Stimulated activated CD4-positive, alpha-beta T cell treated with anti-CD3 and anti-CD28 coated beads, Interleukin-15, amount 100 ng/mL, for 1 hour (primary cell): ENCODE measurements around the gene BRD2.
A peak's percentile ranks its signal among the peaks of the same experiment; 100 is the strongest.
"Not testable (repeated sequence)": the region's sequence is repeated elsewhere in the genome, so short reads cannot be mapped to it uniquely, and the experiment has no call there.

Experiments used
- DNase-seq, 2 donors: peaks; one replicate each; pipeline ENCODE4 v3.0.0-alpha.2; 2020; ENCODE audit warnings: low read depth in 1 of 2, low spot score in 1 of 2

The BRD2 gene

DNA sequence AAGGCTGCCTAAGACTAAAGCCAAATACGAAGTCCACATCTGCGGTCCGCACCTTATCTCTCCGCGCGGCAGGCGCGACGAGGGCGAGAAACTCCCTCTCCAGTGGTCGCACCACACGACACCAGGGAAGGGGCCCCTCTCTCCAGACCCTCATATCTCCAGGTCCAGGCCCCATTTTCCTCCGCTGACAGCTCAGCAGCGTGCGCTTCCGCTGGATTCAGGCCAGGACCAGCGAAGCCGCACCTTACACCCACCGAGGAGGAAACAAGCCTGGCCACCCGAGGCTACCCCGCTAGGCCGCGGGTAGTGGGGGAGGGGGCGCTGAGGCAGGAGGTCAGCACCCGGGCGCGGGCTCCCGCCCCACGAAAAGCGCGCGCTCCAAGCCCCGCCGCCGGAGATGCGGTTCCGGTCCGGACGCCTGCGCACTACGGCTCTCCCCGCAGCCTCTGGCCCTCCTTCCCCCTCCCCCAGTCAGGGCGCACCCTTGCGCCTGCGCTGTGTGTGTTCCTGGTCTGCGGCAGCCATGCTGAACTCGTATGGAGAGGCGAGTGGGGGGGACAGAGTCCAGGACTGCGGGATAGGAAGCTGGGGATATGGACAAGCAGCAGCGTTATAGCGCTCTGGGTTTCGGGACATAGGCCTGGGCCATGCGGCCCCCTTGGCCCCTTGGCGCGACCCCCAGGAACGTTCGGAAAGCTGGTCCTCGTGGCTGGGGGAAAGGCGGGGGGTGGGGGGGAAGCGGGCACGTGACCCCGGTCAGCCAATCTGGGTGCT is at the start of gene BRD2:
BRD2 (plus strand) TSS at position 502 of the 774 bp plus-strand sequence. CDS start 4,305 bp downstream, outside the sequence.
- DNase-seq, result peak; percentile 88 to 93

- DNase-seq, result no peak
Measured at GRCh38 chr6:32920715-32921114, 47.7 kb upstream of the BRD2 start.

DNA sequence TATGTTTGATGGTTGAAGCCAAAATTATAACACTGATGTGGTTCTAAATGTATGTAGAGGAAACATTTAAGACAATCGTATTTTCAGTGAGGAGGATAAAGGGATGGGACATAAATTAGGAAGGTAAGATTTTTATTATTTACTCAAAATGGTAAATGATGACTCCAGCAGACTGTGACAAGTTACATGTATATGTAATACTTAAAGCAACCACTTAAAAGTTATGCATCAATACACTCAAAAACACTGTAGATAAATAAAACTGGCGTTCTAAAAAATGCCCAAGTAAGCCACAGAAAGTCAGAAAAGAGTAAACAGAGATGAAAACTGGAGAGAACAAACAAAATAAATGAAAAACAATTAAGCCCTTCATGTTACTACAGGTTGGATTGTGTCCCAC is 46.3 kb upstream of the BRD2 start:
- no peak for DNase-seq

- no peak for DNase-seq
Measured at GRCh38 chr6:32931211-32931610, 37.2 kb upstream of the BRD2 start.

- no peak for DNase-seq
Measured at GRCh38 chr6:32932132-32932868, 36.1 kb upstream of the BRD2 start.

- DNase-seq, result peak; percentile 53 to 62
Measured at GRCh38 chr6:32933661-32934085, 34.7 kb upstream of the BRD2 start.

GRCh38 chr6:32935551-32936238 is 32.7 kb upstream of the BRD2 start:
- no peak for DNase-seq

GRCh38 chr6:32936239-32937152 is 31.9 kb upstream of the BRD2 start:
- no peak for DNase-seq

- DNase-seq, result no peak
Measured at GRCh38 chr6:32937230-32937633, 31.2 kb upstream of the BRD2 start.

DNA sequence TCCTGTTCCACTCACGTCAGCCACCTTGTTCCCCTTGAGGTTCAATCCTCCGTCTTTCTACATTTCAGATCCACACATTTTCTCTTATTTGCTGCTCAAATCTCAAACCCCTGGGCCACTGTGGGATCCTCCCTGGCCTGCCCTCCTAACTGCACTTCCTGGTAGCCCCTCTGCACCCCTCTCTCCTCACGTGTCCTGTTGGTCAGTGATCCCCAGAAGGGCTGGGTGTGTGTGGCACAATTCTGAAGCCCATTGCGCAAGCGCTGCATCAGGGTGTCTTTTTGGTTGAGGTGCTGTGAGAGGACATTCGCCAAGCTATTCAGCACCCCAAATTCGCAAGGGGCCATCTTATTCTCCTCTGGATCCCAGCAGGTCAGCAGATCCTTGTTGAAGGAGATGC is 29.9 kb upstream of the BRD2 start:
- no peak for DNase-seq

GRCh38 chr6:32940656-32941213 is 27.7 kb upstream of the BRD2 start, which contains the start of gene HLA-DMB:
HLA-DMB (minus strand) TSS chr6:32941028; CDS start chr6:32940807, 221 bp downstream.
- no peak for DNase-seq

- no peak for DNase-seq
Measured at GRCh38 chr6:32941214-32941768, 27.1 kb upstream of the BRD2 start.

DNA sequence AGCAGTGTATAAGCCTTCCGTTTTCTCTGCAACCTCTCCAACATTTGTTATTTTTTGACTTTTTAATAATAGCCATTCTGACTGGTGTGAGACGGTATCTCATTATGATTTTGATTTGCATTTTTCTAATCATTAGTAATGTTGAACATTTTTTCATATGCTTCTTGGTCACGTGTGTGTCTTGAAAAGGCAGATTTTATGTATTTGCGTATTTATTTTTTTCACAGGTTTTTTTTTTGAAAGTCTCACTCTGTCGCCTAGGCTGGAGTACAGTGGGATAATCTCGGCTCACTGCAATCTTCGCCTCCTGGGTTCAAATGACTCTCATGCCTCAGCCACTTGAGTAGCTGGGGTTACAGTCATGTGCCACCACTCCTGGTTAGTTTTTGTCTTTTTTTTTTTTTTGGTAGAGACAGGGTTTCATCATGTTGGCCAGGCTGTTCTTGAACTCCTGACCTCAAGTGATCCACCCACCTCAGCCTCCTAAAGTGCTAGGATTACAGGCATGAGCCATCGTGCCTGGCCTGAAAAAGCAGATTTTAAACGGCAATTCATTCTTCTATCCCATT is 25.8 kb upstream of the BRD2 start:
- not testable (repeated sequence) for DNase-seq

DNA sequence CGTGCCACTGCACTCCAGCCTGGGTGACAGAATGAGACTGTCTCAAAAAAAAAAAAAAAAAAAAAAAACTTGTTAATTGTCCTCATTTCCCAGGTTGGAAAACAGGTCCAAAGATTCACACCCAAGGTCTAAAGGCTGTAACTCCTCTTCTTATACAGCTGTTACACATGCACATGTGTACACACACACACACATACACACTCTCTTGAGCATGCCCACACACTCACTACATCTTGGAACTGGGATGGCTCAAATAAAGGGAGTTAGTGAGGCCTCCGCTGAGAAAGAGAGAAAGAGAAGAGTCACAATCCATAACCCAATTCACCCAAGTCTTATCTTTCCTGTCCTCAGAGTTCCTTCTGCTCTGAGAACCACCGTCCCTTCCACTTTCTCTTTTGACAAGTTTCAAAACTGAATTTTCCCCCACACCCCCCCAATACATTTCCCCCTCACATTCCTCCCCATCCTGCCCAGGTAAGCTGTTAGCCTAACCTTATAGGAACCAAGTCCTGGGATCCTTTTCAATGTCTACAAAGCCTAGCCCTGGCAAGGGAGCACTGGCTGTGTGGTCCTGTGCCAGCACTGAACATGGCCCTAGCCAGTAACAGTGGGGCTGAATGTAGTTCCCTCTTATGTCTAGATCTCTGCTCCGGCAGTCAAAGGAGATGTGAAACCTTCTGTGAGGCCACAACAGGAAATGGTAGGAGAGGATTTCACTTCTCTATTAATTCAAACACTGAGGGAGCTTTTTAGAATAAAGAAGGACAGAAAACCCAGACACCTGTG is 24.3 kb upstream of the BRD2 start:
- no peak for DNase-seq

DNA sequence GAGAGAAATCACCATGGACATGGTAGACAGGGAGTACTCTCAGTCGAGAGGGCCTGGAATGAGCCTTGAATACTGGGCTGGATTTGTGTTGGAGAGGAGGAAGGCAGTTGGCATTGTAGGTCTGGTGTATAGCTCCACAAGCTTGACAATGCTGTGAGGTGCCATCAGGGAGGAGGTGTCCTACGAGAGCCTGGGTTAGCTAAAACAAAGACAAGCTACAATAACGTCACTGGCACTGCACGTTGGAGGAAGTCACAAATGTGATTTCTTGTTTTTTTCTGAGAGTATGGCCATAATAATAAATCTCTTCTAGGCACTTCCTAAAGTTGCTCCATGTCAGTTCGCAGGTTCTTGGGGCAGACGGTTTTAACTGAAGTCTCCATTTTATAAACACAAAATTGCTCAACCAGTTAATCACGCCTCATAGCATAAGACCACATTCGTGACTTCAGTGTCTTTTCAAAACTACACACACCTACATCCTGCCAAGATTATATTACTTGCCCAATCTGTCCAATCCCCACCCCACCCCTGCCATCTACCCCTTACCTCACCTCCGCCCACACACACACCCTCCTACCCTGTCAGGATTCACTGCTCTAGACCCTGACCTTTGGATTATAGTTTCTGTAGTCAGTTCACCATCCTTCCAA is 23.2 kb upstream of the BRD2 start:
- DNase-seq, result no peak

DNA sequence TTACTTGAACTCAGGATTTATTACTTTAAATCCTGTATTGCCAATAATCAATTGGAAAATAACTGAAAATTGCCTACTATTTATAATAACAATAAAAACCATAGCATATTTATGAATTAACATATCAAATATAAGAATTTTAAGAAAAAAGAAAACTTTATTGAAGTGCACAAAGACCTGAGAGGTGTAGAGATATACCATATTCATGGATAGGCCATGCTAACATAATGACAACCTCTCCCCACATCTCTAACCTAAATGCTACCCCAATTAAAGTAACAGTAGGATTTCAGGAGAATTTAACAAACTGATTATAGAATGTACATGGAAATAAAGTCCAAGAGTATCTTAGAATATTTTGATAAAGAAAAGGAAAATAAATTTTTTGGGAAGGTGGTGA is 22.4 kb upstream of the BRD2 start:
- DNase-seq, result no peak

- no peak for DNase-seq
Measured at GRCh38 chr6:32946893-32947292, 21.5 kb upstream of the BRD2 start.
